IMR-90 (cell line): ENCODE data around the gene ARHGEF37. TPM values are rescaled to one million over a fixed set of nuclear protein-coding genes. Genes with fewer than 3 reads are reported as not detected.

Experiments
- ATAC-seq: fragments of 200-7000 bp; cut with Tn5 transposase; 2 replicates; pipeline ENCODE4 v1.9.1; 2020; ENCODE audit warnings: low read depth, mild to moderate bottlenecking, moderate library complexity
- BruUV-seq: library from RNA; stranded (reverse); fragments of 400-500 nt; replicated peaks from 2 replicates; lab custom pipeline; 2021; lab: Mats Ljungman, UMichigan
- CTCF ChIA-PET: fragments of 300-600 bp; formaldehyde crosslinking; extraction: SDS; loops from one replicate; lab custom pipeline; 2021; ENCODE audit warnings: antibody characterized with exemption; lab: Yijun Ruan, JAX
- POLR2A ChIA-PET: fragments of 300-600 bp; sonication (Branson Sonifier 250); formaldehyde crosslinking; loops from one replicate; lab custom pipeline; 2022; ENCODE audit warnings: antibody characterized with exemption; ENCODE audit not compliant: unreplicated experiment; lab: Charles Lee
- DNase-seq: peaks from one replicate; pipeline ENCODE4 v3.0.0; 2013
- H2AFZ ChIP-seq: replicated peaks from 2 replicates; pipeline ENCODE3; 2013; ENCODE audit warnings: low read length, mild to moderate bottlenecking; ENCODE audit not compliant: poor library complexity
- H2AK5ac ChIP-seq: 2 replicates; pipeline ENCODE4 v1.6.1; 2013; ENCODE audit warnings: low read depth, low read length, inconsistent platforms
- H2AK9ac ChIP-seq: replicated peaks from 2 replicates; pipeline ENCODE3; 2013; ENCODE audit warnings: mild to moderate bottlenecking, low read depth, low read length, moderate library complexity; ENCODE audit not compliant: poor library complexity
- H2BK120ac ChIP-seq: 2 replicates; pipeline ENCODE4 v1.6.1; 2013; ENCODE audit warnings: low read depth, low read length, inconsistent platforms
- H2BK15ac ChIP-seq: 3 replicates; pipeline ENCODE4 v1.6.1; 2013; ENCODE audit warnings: low read depth, low read length, inconsistent platforms
- H2BK20ac ChIP-seq: 2 replicates; pipeline ENCODE4 v1.6.1; 2013; ENCODE audit warnings: low read depth, mild to moderate bottlenecking, inconsistent platforms, low read length, moderate library complexity
- H2BK5ac ChIP-seq: 2 replicates; pipeline ENCODE4 v1.6.1; 2013; ENCODE audit warnings: mild to moderate bottlenecking, low read depth, low read length, inconsistent platforms; ENCODE audit not compliant: poor library complexity, severe bottlenecking
- H3K14ac ChIP-seq: replicated peaks from 2 replicates; pipeline ENCODE4 v1.6.1; 2013; ENCODE audit warnings: low read depth, low read length, inconsistent platforms
- H3K18ac ChIP-seq: 2 replicates; pipeline ENCODE4 v1.6.1; 2013; ENCODE audit warnings: low read depth, low read length, control low read depth
- H3K23ac ChIP-seq: 2 replicates; pipeline ENCODE4 v1.6.1; 2013; ENCODE audit warnings: low read depth, low read length, inconsistent platforms
- H3K27ac ChIP-seq: 2 replicates; pipeline ENCODE4 v1.5.1; 2013; ENCODE audit warnings: mild to moderate bottlenecking, control low read depth, low read length; ENCODE audit not compliant: insufficient read depth
- H3K27me3 ChIP-seq: 2 replicates; pipeline ENCODE4 v1.6.1; 2013; ENCODE audit warnings: low read length; ENCODE audit not compliant: control insufficient read depth, insufficient read depth
- H3K36me3 ChIP-seq: 2 replicates; pipeline ENCODE4 v1.6.1; 2013; ENCODE audit warnings: low read length, mixed read lengths; ENCODE audit not compliant: control insufficient read depth, insufficient read depth
- H3K4ac ChIP-seq: 2 replicates; pipeline ENCODE4 v1.6.1; 2013; ENCODE audit warnings: low read depth, low read length, inconsistent platforms
- H3K4me1 ChIP-seq: 2 replicates; pipeline ENCODE4 v1.6.1; 2013; ENCODE audit warnings: low read length, mixed read lengths; ENCODE audit not compliant: control insufficient read depth, insufficient read depth
- H3K4me2 ChIP-seq: 2 replicates; pipeline ENCODE4 v1.6.1; 2013; ENCODE audit warnings: low read depth, mild to moderate bottlenecking, control low read depth, low read length, moderate library complexity
- H3K4me3 ChIP-seq: 2 replicates; pipeline ENCODE4 v1.5.1; 2013; ENCODE audit warnings: low read depth, mild to moderate bottlenecking, control low read depth, low read length, moderate library complexity; ENCODE audit not compliant: insufficient read depth
- H3K56ac ChIP-seq: 2 replicates; pipeline ENCODE4 v1.6.1; 2013; ENCODE audit warnings: low read length, inconsistent platforms; ENCODE audit not compliant: insufficient read depth; ENCODE audit errors: extremely low read depth
- H3K79me1 ChIP-seq, 2 experiments: 2 replicates each; pipeline ENCODE4 v1.6.1; 2013; ENCODE audit warnings: low read length in 2 of 2, inconsistent platforms in 1 of 2, low read depth in 1 of 2
- H3K9ac ChIP-seq: 2 replicates; pipeline ENCODE4 v1.6.1; 2013; ENCODE audit warnings: low read depth, low read length, control low read depth
- H3K9me1 ChIP-seq: 2 replicates; pipeline ENCODE4 v1.6.1; 2013; ENCODE audit warnings: low read length, inconsistent platforms; ENCODE audit not compliant: insufficient read depth
- H3K9me3 ChIP-seq: 2 replicates; pipeline ENCODE4 v1.6.1; 2013; ENCODE audit warnings: low read length; ENCODE audit not compliant: control insufficient read depth, insufficient read depth
- H4K20me1 ChIP-seq: 2 replicates; pipeline ENCODE4 v1.6.1; 2013; ENCODE audit warnings: low read length, inconsistent platforms; ENCODE audit not compliant: insufficient read depth
- H4K5ac ChIP-seq: 2 replicates; pipeline ENCODE4 v1.6.1; 2013; ENCODE audit warnings: mild to moderate bottlenecking, low read depth, low read length, control low read depth
- H4K8ac ChIP-seq, 2 experiments: 2 replicates each; pipeline ENCODE4 v1.6.1; 2013; ENCODE audit warnings: low read depth in 2 of 2, low read length in 2 of 2, control low read depth in 1 of 2, inconsistent platforms in 1 of 2
- H4K91ac ChIP-seq: 2 replicates; pipeline ENCODE4 v1.6.1; 2013; ENCODE audit warnings: low read depth, low read length, inconsistent platforms; ENCODE audit not compliant: insufficient read depth
- CEBPB ChIP-seq: IDR thresholded peaks from 2 replicates; pipeline ENCODE4 v1.6.1; 2012; ENCODE audit warnings: low read depth, low read length, improper control_type of control experiment
- ELK1 ChIP-seq: fragments of 150-350 bp; IDR thresholded peaks from 2 replicates; pipeline ENCODE4 v1.6.1; 2016; ENCODE audit warnings: low read depth, mild to moderate bottlenecking, low read length, moderate library complexity, borderline replicate concordance
- MAFK ChIP-seq: IDR thresholded peaks from 2 replicates; pipeline ENCODE4 v1.6.1; 2012; ENCODE audit warnings: low read depth, low read length, improper control_type of control experiment
- RAD21 ChIP-seq: IDR thresholded peaks from 2 replicates; pipeline ENCODE4 v1.6.1; 2012; ENCODE audit warnings: low read length, improper control_type of control experiment
- WGBS, 2 experiments: methylation state at CpG; one replicate each; pipeline versions ENCODE4 v1.1.5 to v1.1.7; 2013; ENCODE audit warnings: missing lambda C conversion rate in 2 of 2; ENCODE audit not compliant: insufficient read length in 1 of 2; ENCODE audit errors: extremely low coverage in 2 of 2; 5-methylcytosine and 5-hydroxymethylcytosine counted together
- dilution Hi-C: fragments of 300-500 bp; cut with HindIII; formaldehyde crosslinking; loops from one replicate; pipeline ENCODE4 v1.14.3; 2018; ENCODE audit warnings: low sequenced_read_pairs; ENCODE audit not compliant: unreplicated experiment
- in situ Hi-C: fragments of 300-500 bp; cut with MboI; formaldehyde crosslinking; loops from 3 replicates; pipeline ENCODE4 v1.14.3; 2019; ENCODE audit warnings: low sequenced_read_pairs, inconsistent platforms, mixed read lengths
- intact Hi-C: fragments of 100-400 bp; cut with micrococcal nuclease; formaldehyde crosslinking; loops from 2 replicates; pipeline ENCODE4 v1.10.0; 2022
- polyA plus RNA-seq, 3 experiments: library from polyadenylated mRNA; depleted of rRNA; stranded (reverse); fragments of >200 nt; gene quantifications; 2 replicates each; pipeline ENCODE4 v1.2.3, GENCODE V29; 2012; ENCODE audit warnings: low replicate concordance in 1 of 3
- total RNA-seq: library from RNA; depleted of rRNA; stranded (reverse); fragments of >200 nt; gene quantifications from 2 replicates; pipeline ENCODE4 v1.2.3, GENCODE V29; 2012

Gene ARHGEF37
- total and polyA plus RNA-seq, 2 of the 4 experiments (the other 2 are of a cell fraction) = 0.39 to 0.54 TPM

DNA sequence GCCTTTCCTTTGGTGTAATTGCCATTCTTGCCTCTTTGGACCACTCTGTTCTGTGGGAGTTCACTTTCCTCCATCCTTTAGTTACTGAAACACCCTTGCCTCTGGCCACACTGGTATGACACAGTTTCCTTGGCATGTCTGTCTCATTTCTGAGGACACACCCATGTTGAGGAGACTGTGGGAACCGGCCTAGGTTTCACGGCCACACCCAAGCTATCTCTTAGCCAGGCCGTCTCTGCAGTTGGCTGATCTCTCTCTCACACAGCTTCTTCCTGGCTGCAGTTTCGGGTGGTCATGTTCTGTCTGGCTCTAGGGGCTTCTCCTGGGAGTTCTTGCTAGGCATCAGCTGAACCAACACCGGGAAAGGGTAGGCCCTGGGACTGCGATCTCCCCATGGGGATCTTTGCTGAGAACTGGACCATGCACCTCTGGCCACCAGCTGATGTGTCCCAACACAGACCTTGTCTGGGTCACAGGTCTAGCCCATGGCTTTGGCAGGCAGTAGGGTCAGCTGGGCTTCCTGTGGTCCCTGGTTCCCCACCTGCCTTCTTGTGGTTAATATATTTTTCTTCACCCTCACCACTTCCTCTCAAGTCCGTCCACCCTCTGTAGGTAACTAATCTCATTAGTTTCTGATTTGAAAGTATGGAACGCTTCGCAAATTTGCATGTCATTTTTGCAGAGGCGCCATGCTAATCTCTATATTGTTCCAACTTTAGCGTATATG, 24.9 kb downstream of the ARHGEF37 start (continued):
- TF ChIP-seq ELK1 = no peak

- no peak overlapping the region for H3K4me2 ChIP-seq
- no peak overlapping the region for H2AK5ac ChIP-seq
- H3K9me3 ChIP-seq = no peaks in the 10 kb centered on the region
- ATAC-seq (no peak), DNase-seq (no peak)
- H3K27me3 ChIP-seq = no peaks in the 10 kb centered on the region
- no peak overlapping the region for H4K5ac ChIP-seq
- H4K91ac ChIP-seq = no peak overlapping the region
- no peak overlapping the region for H4K8ac ChIP-seq
- TF ChIP-seq CEBPB (peak; percentile 19; the same call in 1 of the 2 replicates), MAFK (no peak), RAD21 (no peak)
- H2AFZ ChIP-seq = no peak overlapping the region
- H2BK15ac ChIP-seq = no peak overlapping the region
- in situ Hi-C loops (no loop called here), dilution Hi-C loops (no loop called here), intact Hi-C loops (no loop called here)
- no peak overlapping the region for H3K56ac ChIP-seq
- ChIA-PET CTCF (interaction anchor here (0.9 to 1.3 kb wide), 3 partner anchors 10 to 27 kb away, joined by 3 to 10 read pairs (median 3); partner anchors contain the start of gene ARHGEF37), POLR2A (no interaction called here)
- no peaks in the 10 kb centered on the region for H3K36me3 ChIP-seq
- no TSS peak for BruUV-seq
- no peak overlapping the region for H3K9ac ChIP-seq
- no peak overlapping the region for H2BK5ac ChIP-seq
- 80% methylated on average over 2 of the region's 4 CpGs; no CpG with 5 or more reads in 1 of the 2 experiments for WGBS, 2 experiments
- no peaks in the 10 kb centered on the region for H4K20me1 ChIP-seq
- no peak overlapping the region for H2BK20ac ChIP-seq
- no peak overlapping the region for H3K4me3 ChIP-seq
- no peak overlapping the region for H3K23ac ChIP-seq
- H3K9me1 ChIP-seq = peaks cover 17% of the 10 kb centered on the region
- H3K4me1 ChIP-seq = peaks cover 8% of the 10 kb centered on the region
- H3K79me1 ChIP-seq = peaks cover 0 to 3% of the 10 kb centered on the region in 2 experiments; a peak in 1 of 4 replicates
- no peak overlapping the region for H2BK120ac ChIP-seq
- no peak overlapping the region for H3K4ac ChIP-seq
- H2AK9ac ChIP-seq = no peak overlapping the region
- no peak overlapping the region for H3K18ac ChIP-seq
- H3K27ac ChIP-seq = no peak overlapping the region
- H3K14ac ChIP-seq = no peak overlapping the region
Measured at GRCh38 chr5:149608936-149609545, 27.7 kb downstream of the ARHGEF37 start.
